MCF 10A (cell line): ENCODE data around the gene GABARAPL1. TPM values are rescaled to one million over a fixed set of nuclear protein-coding genes. Genes with fewer than 3 reads are reported as not detected.
"Not testable (repeated sequence)": the region's sequence is repeated elsewhere in the genome, so short reads cannot be mapped to it uniquely, and the experiment has no call there.

Source experiments
- BruUV-seq: library from RNA; stranded (reverse); fragments of 400-500 nt; replicated peaks from 2 replicates; lab custom pipeline; 2021; lab: Mats Ljungman, UMichigan
- CTCF ChIA-PET: fragments of 300-600 bp; sonication (Branson Sonifier 250); formaldehyde crosslinking; extraction: SDS; loops from one replicate; lab custom pipeline; 2021; ENCODE audit warnings: antibody characterized with exemption, inconsistent platforms; lab: Yijun Ruan, JAX
- POLR2A ChIA-PET: fragments of 300-600, 350-650 bp; sonication (Branson Sonifier 250); formaldehyde crosslinking; extraction: SDS; loops from one replicate; lab custom pipeline; 2020; ENCODE audit warnings: antibody characterized with exemption, inconsistent platforms; lab: Yijun Ruan, JAX
- DNase-seq: peaks from one replicate; pipeline ENCODE4 v3.0.0-alpha.2; 2018; ENCODE audit not compliant: unreplicated experiment
- H3K27ac Mint-ChIP-seq: one replicate; pipeline ENCODE4 v1.8.0; 2022; ENCODE audit warnings: mild to moderate bottlenecking, low read depth, mixed read lengths; ENCODE audit not compliant: unreplicated experiment
- H3K27me3 Mint-ChIP-seq: one replicate; pipeline ENCODE4 v1.8.0; 2022; ENCODE audit warnings: mixed read lengths; ENCODE audit not compliant: insufficient read depth, unreplicated experiment
- H3K36me3 Mint-ChIP-seq: one replicate; pipeline ENCODE4 v1.8.0; 2022; ENCODE audit warnings: mild to moderate bottlenecking, moderate library complexity, mixed read lengths; ENCODE audit not compliant: insufficient read depth, unreplicated experiment
- H3K4me1 Mint-ChIP-seq: one replicate; pipeline ENCODE4 v1.8.0; 2022; ENCODE audit warnings: mixed read lengths; ENCODE audit not compliant: insufficient read depth, unreplicated experiment
- H3K4me3 Mint-ChIP-seq: one replicate; pipeline ENCODE4 v1.8.0; 2022; ENCODE audit warnings: mild to moderate bottlenecking, moderate library complexity, mixed read lengths; ENCODE audit not compliant: unreplicated experiment
- H3K9me3 Mint-ChIP-seq: one replicate; pipeline ENCODE4 v1.8.0; 2022; ENCODE audit warnings: mixed read lengths; ENCODE audit not compliant: unreplicated experiment
- intact Hi-C: fragments of 100-400 bp; cut with micrococcal nuclease; formaldehyde crosslinking; loops from 2 replicates; pipeline ENCODE4 v1.14.1; 2022
- total RNA-seq: library from RNA; stranded (reverse); gene quantifications from 2 replicates; pipeline ENCODE4 v1.2.3, GENCODE V29; 2022
- TF ChIP-seq, protein P1 (sequence below): fragments of 200-600 bp; IDR thresholded peaks from one replicate; pipeline ENCODE4 v1.8.0; 2022; ENCODE audit warnings: antibody characterized with exemption, mild to moderate bottlenecking; ENCODE audit not compliant: unreplicated experiment

The GABARAPL1 gene
- total RNA-seq, 1 experiment from 2014 or later, result 19.7 TPM

DNA sequence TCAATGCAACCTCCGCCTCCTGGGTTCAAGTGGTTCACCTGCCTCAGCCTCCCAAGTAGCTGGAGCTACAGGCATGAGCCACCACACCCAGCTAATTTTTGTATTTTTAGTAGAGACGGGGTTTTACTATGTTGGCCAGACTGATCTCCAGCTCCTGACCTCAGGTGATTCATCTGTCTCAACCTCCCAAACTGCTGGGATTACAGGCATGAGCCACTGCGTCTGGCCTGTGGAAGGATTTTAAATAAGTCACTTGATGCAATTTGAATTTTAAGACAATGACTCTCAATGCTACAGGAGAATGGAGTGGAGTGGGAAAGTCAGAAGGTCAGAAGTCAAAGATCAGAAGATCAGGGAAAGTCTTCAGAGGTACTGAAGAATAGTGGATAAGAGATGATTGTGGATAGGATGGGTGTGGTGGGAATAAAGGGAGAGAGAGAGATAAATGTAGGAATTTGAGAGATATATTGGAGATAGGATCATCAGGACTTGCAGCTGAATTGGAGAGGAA lies 18.5 kb upstream of the GABARAPL1 start:
- Mint-ChIP-seq H3K36me3 (no peaks in the 10 kb centered on the region), H3K4me1 (peaks cover 19% of the 10 kb centered on the region), H3K27ac (no peak overlapping the region), H3K4me3 (no peak overlapping the region), H3K9me3 (no peaks in the 10 kb centered on the region), H3K27me3 (no peaks in the 10 kb centered on the region)
- CTCF ChIA-PET, result interaction anchor here (0.6 to 5.4 kb wide), 7 partner anchors 10 to 444 kb away, joined by 3 to 33 read pairs (median 5); no protein-coding TSS in a partner anchor
- no TSS peak for BruUV-seq
- TF ChIP-seq, protein P1, sequence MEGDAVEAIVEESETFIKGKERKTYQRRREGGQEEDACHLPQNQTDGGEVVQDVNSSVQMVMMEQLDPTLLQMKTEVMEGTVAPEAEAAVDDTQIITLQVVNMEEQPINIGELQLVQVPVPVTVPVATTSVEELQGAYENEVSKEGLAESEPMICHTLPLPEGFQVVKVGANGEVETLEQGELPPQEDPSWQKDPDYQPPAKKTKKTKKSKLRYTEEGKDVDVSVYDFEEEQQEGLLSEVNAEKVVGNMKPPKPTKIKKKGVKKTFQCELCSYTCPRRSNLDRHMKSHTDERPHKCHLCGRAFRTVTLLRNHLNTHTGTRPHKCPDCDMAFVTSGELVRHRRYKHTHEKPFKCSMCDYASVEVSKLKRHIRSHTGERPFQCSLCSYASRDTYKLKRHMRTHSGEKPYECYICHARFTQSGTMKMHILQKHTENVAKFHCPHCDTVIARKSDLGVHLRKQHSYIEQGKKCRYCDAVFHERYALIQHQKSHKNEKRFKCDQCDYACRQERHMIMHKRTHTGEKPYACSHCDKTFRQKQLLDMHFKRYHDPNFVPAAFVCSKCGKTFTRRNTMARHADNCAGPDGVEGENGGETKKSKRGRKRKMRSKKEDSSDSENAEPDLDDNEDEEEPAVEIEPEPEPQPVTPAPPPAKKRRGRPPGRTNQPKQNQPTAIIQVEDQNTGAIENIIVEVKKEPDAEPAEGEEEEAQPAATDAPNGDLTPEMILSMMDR, result no peak
- intact Hi-C loops, result no loop called here
- POLR2A ChIA-PET, result interaction anchor here (0.8 to 1.1 kb wide), 3 partner anchors 17 to 41 kb away, joined by 3 to 4 read pairs (median 4); no protein-coding TSS in a partner anchor
- DNase-seq, result no peak

DNA sequence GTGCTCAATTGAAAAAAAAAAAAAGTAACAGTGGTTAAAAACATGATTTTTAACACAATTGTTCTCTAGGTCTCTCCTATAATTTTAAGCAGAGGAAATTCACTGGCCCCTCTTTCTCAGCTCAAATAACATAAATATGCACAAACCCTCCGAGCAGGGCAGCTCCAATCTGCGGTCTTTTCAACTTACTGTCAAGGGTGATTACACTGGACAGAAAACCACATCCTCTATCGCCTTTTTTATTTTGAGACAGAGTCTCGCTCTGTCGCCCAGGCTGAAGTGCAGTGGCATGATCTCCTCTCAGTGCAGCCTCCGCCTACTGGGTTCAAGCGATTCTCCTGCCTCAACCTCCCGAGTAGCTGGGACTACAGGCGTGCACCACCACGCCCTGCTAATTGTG lies 16.5 kb upstream of the GABARAPL1 start:
- no TSS peak for BruUV-seq
- Mint-ChIP-seq H3K36me3 (peaks cover 3% of the 10 kb centered on the region), H3K4me3 (no peak overlapping the region), H3K4me1 (peaks cover 19% of the 10 kb centered on the region), H3K27me3 (no peaks in the 10 kb centered on the region), H3K9me3 (no peaks in the 10 kb centered on the region), H3K27ac (no peak overlapping the region)
- ChIA-PET POLR2A (interaction anchor here (1.2 kb wide), 1 partner anchor 14 kb away, joined by 3 read pairs; no protein-coding TSS in a partner anchor), CTCF (interaction anchor here (0.6 to 5.4 kb wide), 4 partner anchors 14 to 56 kb away, joined by 3 to 33 read pairs (median 6); no protein-coding TSS in a partner anchor)
- intact Hi-C loops, result no loop called here
- no peak for DNase-seq
- TF ChIP-seq, protein P1, result no peak

DNA sequence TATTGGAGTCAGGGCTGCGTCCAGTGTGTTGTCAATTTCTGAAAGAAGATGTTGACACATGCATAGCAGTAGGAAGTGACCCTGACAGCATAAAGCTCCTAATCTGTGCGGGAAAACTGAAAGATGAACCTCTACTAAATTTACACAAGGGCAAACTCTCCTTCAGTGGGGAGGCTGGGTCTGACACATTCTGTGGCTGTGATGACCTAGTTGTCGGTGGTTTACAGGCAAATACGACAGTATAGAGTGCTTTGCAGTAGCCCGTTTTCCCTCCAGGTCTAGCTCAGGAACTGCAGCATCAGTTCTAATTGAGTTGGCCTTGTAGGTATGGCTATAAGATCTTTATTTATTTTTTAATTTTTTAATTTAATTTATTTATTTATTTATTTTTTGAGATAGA lies 14.8 kb upstream of the GABARAPL1 start:
- CTCF ChIA-PET, result interaction anchor here (0.6 to 5.4 kb wide), 3 partner anchors 27 to 187 kb away, joined by 3 to 33 read pairs (median 6); partner anchors contain the start of gene CLEC12B
- peaks cover 5% of the 10 kb centered on the region for H3K4me1 Mint-ChIP-seq
- TF ChIP-seq, protein P1, result no peak
- no peak overlapping the region for H3K27ac Mint-ChIP-seq
- POLR2A ChIA-PET, result interaction anchor here (0.7 kb wide), 1 partner anchor 42 kb away, joined by 3 read pairs; no protein-coding TSS in a partner anchor
- BruUV-seq, result no TSS peak
- H3K9me3 Mint-ChIP-seq, result no peaks in the 10 kb centered on the region
- H3K27me3 Mint-ChIP-seq, result no peaks in the 10 kb centered on the region
- H3K4me3 Mint-ChIP-seq, result no peak overlapping the region
- peaks cover 6% of the 10 kb centered on the region for H3K36me3 Mint-ChIP-seq
- no peak for DNase-seq
- intact Hi-C loops, result no loop called here

DNA sequence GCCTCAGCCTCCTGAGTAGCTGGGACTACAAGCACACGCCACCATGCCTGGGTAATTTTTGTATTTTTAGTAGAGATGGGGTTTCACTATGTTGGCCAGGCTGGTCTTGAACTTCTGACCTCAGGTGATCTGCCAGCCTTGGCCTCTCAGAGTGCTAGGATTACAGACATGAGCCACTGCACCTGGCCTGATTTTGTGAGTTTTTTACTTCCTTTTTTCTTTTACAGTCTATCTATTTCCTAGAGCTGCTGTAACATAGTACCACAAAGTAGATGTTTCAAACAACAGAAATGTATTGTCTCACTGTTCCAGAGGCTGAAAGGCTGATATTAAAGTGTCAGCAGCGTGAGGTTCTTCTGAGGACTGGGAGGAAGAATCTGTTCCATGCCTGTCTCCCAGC lies 8.2 kb upstream of the GABARAPL1 start:
- H3K4me3 Mint-ChIP-seq, H3K27me3 Mint-ChIP-seq, H3K4me1 Mint-ChIP-seq, DNase-seq, H3K36me3 Mint-ChIP-seq, H3K9me3 Mint-ChIP-seq, H3K27ac Mint-ChIP-seq, intact Hi-C loops, BruUV-seq: not testable (repeated sequence)
- CTCF ChIA-PET, result interaction anchor here (0.6 to 1.1 kb wide), 2 partner anchors 23 to 31 kb away, joined by 4 to 5 read pairs; no protein-coding TSS in a partner anchor
- POLR2A ChIA-PET, result interaction anchor here (1.7 kb wide), 1 partner anchor 9 kb away, joined by 8 read pairs; no protein-coding TSS in a partner anchor
